Measurements from ENCODE around the gene ARHGAP6.

GRCh38 chrX:11535156-11535919, 130.4 kb downstream of the ARHGAP6 start:
- TF ChIP-seq EZH2 (IDR thresholded peaks at IDR 0.05) (no peak), POLR2AphosphoS5 (IDR thresholded peaks at IDR 0.05; ENCODE audit: borderline replicate concordance, low read depth, low read length) (no peak), FOXP2 (optimal IDR thresholded peaks at IDR 0.05; ENCODE audit: control extremely low read depth, extremely low read length, insufficient read depth) (no peak)

All from SK-N-MC (cell line).